Measurements from ENCODE around the gene HGS. TPM values are rescaled to one million over a fixed set of nuclear protein-coding genes. Genes with fewer than 3 reads are reported as not detected.

The HGS gene
- total RNA-seq, 2 donors from 2014 or later = 60.7 to 66.9 TPM

DNA sequence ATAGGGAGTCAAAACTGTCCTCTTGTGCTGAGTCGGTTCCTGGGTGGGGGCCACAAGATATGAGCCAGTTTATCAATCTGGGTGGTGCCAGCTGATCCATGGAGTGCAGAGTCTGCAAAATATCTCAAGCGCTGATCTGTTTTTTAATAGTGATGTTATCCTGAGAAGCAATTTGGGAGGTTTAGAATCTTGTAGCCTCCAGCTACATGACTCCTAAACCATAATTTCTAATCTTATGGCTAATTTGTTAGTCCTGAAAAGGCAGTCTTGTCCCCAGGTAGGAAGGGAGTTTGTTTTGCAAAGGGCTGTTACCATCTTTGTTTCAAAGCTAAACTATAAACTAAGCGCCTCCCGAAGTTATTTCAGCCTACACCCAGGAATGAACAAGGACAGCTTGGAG is 45.1 kb upstream of the HGS start:
- Histone ChIP-seq H3K4me3 (no peak overlapping the region), H3K27me3 (no peaks in the 10 kb centered on the region), H3K4me1 (peaks cover 23% of the 10 kb centered on the region), H3K9me3 (no peaks in the 10 kb centered on the region), H3K27ac (no peak overlapping the region), H3K36me3 (replicated peaks in 1 of 2; ENCODE audit: insufficient read depth in 1 of 2, low read depth in 2 of 2) (no peaks in the 10 kb centered on the region)
- intact Hi-C loops (cut with DNase I) = no loop called here
- DNase-seq (no peak), ATAC-seq (no peak)
- TF ChIP-seq, protein P1, sequence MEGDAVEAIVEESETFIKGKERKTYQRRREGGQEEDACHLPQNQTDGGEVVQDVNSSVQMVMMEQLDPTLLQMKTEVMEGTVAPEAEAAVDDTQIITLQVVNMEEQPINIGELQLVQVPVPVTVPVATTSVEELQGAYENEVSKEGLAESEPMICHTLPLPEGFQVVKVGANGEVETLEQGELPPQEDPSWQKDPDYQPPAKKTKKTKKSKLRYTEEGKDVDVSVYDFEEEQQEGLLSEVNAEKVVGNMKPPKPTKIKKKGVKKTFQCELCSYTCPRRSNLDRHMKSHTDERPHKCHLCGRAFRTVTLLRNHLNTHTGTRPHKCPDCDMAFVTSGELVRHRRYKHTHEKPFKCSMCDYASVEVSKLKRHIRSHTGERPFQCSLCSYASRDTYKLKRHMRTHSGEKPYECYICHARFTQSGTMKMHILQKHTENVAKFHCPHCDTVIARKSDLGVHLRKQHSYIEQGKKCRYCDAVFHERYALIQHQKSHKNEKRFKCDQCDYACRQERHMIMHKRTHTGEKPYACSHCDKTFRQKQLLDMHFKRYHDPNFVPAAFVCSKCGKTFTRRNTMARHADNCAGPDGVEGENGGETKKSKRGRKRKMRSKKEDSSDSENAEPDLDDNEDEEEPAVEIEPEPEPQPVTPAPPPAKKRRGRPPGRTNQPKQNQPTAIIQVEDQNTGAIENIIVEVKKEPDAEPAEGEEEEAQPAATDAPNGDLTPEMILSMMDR (IDR thresholded peaks at IDR 0.05) = no peak
- no peak for TF ChIP-seq POLR2A (IDR thresholded peaks at IDR 0.05)
- 71% methylated on average over 4 of the region's 4 CpGs for WGBS, 2 donors

DNA sequence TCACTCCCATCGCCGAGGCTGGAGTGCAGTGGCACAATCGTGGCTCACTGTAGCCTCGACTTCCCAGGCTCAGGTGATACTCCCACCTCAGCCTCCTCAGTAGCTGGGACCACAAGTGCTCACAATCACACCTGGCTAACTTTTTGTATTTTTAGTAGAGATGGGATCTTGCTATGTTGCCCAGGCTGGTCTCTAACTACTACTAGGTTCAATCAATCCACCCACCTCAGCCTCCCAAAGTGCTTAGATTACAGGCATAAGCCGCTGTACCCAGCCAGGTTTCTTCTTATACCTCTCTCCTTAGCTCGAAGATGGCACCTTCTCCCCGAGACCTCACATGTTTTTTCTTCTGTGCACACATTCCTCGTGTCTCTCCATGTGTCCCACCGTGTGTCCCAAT is 43.8 kb upstream of the HGS start:
- no peak for TF ChIP-seq POLR2A (IDR thresholded peaks at IDR 0.05)
- TF ChIP-seq, protein P1 (IDR thresholded peaks at IDR 0.05) = no peak
- Histone ChIP-seq H3K9me3 (no peaks in the 10 kb centered on the region), H3K27ac (no peak overlapping the region), H3K4me3 (no peak overlapping the region), H3K36me3 (replicated peaks in 1 of 2; ENCODE audit: insufficient read depth in 1 of 2, low read depth in 2 of 2) (no peaks in the 10 kb centered on the region), H3K4me1 (peaks cover 12% of the 10 kb centered on the region), H3K27me3 (no peaks in the 10 kb centered on the region)
- 80 to 85% methylated on average over 9 of the region's 9 CpGs for WGBS, 2 donors
- DNase-seq (no peak), ATAC-seq (no peak)
- intact Hi-C loops (cut with DNase I) = no loop called here

DNA sequence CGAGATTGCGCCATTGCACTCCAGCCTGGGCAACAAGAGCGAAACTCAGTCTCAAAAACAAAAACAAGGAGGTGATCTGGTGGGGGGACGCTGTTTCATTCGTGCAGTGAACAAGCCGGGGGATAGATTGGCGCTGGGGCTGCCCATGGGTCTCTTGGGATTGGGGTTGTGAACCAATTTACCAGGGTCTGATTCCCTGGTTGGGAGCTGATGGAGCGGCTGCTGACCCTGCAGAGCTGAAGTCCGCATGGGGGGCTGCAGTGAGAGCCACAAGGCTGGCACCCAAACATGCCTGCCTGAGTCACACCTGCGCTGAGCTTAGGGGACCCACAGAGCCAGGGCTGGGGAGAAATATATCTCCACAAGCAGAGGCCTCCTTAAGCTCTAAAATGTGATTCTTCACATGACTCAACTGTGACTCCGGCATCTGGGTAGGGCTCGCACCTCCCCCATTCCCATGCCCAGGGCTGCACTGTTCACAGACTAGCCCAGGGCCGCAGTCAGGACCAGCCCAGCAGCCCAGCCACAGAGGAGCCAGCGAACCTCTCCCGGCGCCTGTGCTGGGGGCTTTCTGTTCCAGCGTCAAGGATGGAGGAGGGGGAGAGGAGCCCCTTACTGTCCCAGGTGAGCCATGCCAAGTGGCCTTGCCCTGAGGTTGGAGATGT is 41.9 kb upstream of the HGS start:
- ATAC-seq = no peak
- DNase-seq = no peak
- TF ChIP-seq, protein P1 (IDR thresholded peaks at IDR 0.05) = no peak
- 87 to 92% methylated on average over 7 to 13 of the region's 17 CpGs for WGBS, 2 donors
- no peaks in the 10 kb centered on the region for H3K4me1 ChIP-seq
- H3K27ac ChIP-seq = no peak overlapping the region
- intact Hi-C loops (cut with DNase I) = no loop called here
- H3K36me3 ChIP-seq (replicated peaks in 1 of 2; ENCODE audit: insufficient read depth in 1 of 2, low read depth in 2 of 2) = no peaks in the 10 kb centered on the region
- H3K27me3 ChIP-seq = no peaks in the 10 kb centered on the region
- no peaks in the 10 kb centered on the region for H3K9me3 ChIP-seq
- H3K4me3 ChIP-seq = no peak overlapping the region

DNA sequence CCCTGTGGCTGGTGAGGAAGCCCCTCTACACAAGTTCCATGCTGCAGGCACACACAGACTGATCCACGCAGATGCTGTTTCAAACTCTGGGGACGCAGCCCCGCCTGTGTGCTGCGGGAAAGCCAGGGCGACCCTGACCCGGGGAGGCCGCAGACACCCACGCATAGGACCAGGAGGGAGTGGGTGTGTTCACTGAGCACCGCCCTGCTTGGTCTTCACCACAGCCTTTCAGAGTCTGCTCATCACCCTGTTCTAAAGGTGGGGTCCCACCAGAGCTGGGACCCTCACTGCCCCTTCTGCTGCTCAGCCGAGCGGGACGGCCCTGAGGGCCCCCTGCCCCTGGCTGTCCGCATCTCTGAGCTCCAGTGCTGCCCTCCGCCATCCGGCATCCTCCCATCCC is 39.3 kb upstream of the HGS start:
- intact Hi-C loops (cut with DNase I) = no loop called here
- Histone ChIP-seq H3K27me3 (peaks cover 0 to 10% of the 10 kb centered on the region in 2 donors), H3K4me3 (no peak overlapping the region), H3K4me1 (no peaks in the 10 kb centered on the region), H3K36me3 (replicated peaks in 1 of 2; ENCODE audit: insufficient read depth in 1 of 2, low read depth in 2 of 2) (no peaks in the 10 kb centered on the region), H3K27ac (no peak overlapping the region), H3K9me3 (no peaks in the 10 kb centered on the region)
- no peak for ATAC-seq
- TF ChIP-seq, protein P1 (IDR thresholded peaks at IDR 0.05) = no peak
- 89 to 95% methylated on average over 14 to 15 of the region's 15 CpGs for WGBS, 2 donors
- no peak for DNase-seq

Measured in body of pancreas (tissue), 4 donors.